CD4-positive, CD25-positive, alpha-beta regulatory T cell (primary cell): ENCODE measurements around the gene THRAP3. TPM values are rescaled to one million over a fixed set of nuclear protein-coding genes. Genes with fewer than 3 reads are reported as not detected.

Experiments
- ATAC-seq, 2 donors: fragments of 150-1000 bp; cut with Tn5 transposase; one replicate each; pipeline ENCODE4 v1.10.0; 2021; ENCODE audit warnings: low read depth in 2 of 2, moderate number of reproducible peaks in 2 of 2, moderate library complexity in 1 of 2
- DNase-seq, 3 donors: peaks; one replicate each; pipeline versions ENCODE4 v3.0.0 to v3.0.0-alpha.2; 2012 to 2022; ENCODE audit warnings: mixed read lengths in 1 of 3
- H3K27ac ChIP-seq: one replicate; pipeline ENCODE4 v1.7.0; 2013; ENCODE audit warnings: mild to moderate bottlenecking, low read length; ENCODE audit not compliant: insufficient read depth, poor library complexity, severe bottlenecking
- H3K27me3 ChIP-seq: one replicate; pipeline ENCODE4 v1.7.0; 2013; ENCODE audit warnings: low read length; ENCODE audit not compliant: control insufficient read depth, insufficient read depth
- H3K36me3 ChIP-seq: one replicate; pipeline ENCODE4 v1.7.0; 2013; ENCODE audit warnings: mild to moderate bottlenecking, low read length, moderate library complexity; ENCODE audit not compliant: control insufficient read depth, insufficient read depth
- H3K4me1 ChIP-seq: 2 replicates; pipeline ENCODE4 v1.7.0; 2013; ENCODE audit warnings: mild to moderate bottlenecking, low read length; ENCODE audit not compliant: insufficient read depth, control insufficient read depth, poor library complexity, severe bottlenecking
- H3K4me3 ChIP-seq: one replicate; pipeline ENCODE4 v1.7.0; 2013; ENCODE audit warnings: low read depth, mild to moderate bottlenecking, low read length, moderate library complexity
- H3K9me3 ChIP-seq, 2 experiments: 1 replicate in 1 of 2; 2 replicates in 1 of 2; pipeline ENCODE4 v1.7.0; 2013; ENCODE audit warnings: low read length in 2 of 2, mild to moderate bottlenecking in 1 of 2, moderate library complexity in 1 of 2; ENCODE audit not compliant: control insufficient read depth in 2 of 2
- H3K27ac Mint-ChIP-seq, 3 donors: one replicate each; pipeline ENCODE4 v1.8.0; 2020 to 2022; ENCODE audit warnings: mild to moderate bottlenecking in 3 of 3, mixed read lengths in 3 of 3, moderate library complexity in 2 of 3
- H3K27me3 Mint-ChIP-seq: one replicate; pipeline ENCODE4 v1.8.0; 2022; ENCODE audit warnings: mild to moderate bottlenecking, mixed read lengths
- H3K36me3 Mint-ChIP-seq: one replicate; pipeline ENCODE4 v1.8.0; 2020; ENCODE audit warnings: mixed read lengths
- H3K4me1 Mint-ChIP-seq, 4 donors: one replicate each; pipeline ENCODE4 v1.8.0; 2020 to 2022; ENCODE audit warnings: mixed read lengths in 4 of 4, mild to moderate bottlenecking in 1 of 4
- H3K4me3 Mint-ChIP-seq, 4 donors: one replicate each; pipeline ENCODE4 v1.8.0; 2020 to 2022; ENCODE audit warnings: mild to moderate bottlenecking in 4 of 4, mixed read lengths in 4 of 4, moderate library complexity in 3 of 4
- H3K9me3 Mint-ChIP-seq, 7 donors: one replicate each; pipeline ENCODE4 v1.8.0; 2020 to 2022; ENCODE audit warnings: mixed read lengths in 7 of 7, mild to moderate bottlenecking in 3 of 7, moderate library complexity in 2 of 7
- polyA plus RNA-seq, 4 donors: library from polyadenylated mRNA; unstranded; fragments of 300-500 nt; fragmentation: Illumina TruSeq; gene quantifications; one replicate each; pipeline ENCODE4 v1.2.3, GENCODE V29; 2021
- total RNA-seq: library from RNA; stranded (reverse); gene quantifications from one replicate; pipeline ENCODE4 v1.2.3, GENCODE V29; 2022

Gene THRAP3
- total and polyA plus RNA-seq, 5 donors from 2014 or later: 62.5 to 84.4 (median 73.0) TPM

DNA sequence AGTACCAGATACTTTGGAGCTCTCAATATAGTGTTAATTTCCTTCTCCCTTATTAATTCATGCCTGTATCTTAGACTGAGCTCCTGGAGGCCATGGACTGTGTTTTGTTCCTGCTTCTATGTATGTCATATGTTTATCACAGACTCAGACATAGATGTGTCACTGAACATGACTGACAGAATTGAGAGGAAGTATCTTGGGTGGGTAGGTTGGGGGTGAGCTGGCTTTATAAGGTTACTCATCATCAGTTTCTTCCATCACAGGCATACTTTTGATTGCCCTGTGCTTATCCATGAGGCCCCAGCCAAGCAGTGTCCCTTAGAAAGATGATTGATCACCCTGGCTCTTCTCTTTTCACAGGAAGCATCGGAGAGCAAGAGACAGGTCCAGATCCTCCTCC, 76.3 kb downstream of the THRAP3 start:
- no peaks in the 10 kb centered on the region for H3K27me3 Mint-ChIP-seq
- Histone ChIP-seq H3K4me1 (no peaks in the 10 kb centered on the region), H3K4me3 (no peak overlapping the region), H3K9me3 (no peaks in the 10 kb centered on the region), H3K36me3 (peaks cover 69% of the 10 kb centered on the region), H3K27me3 (no peaks in the 10 kb centered on the region), H3K27ac (no peak overlapping the region)
- peak overlapping the region; percentile 53 to 68 (median 61) for H3K27ac Mint-ChIP-seq
- no peaks in the 10 kb centered on the region for H3K9me3 Mint-ChIP-seq
- H3K4me1 Mint-ChIP-seq: peaks cover 6 to 15% (median 9%) of the 10 kb centered on the region in 4 donors
- H3K4me3 Mint-ChIP-seq: no peak overlapping the region
- peak; percentile 62 to 65 for ATAC-seq
- no peak for DNase-seq
- H3K36me3 Mint-ChIP-seq: peaks cover 32% of the 10 kb centered on the region

DNA sequence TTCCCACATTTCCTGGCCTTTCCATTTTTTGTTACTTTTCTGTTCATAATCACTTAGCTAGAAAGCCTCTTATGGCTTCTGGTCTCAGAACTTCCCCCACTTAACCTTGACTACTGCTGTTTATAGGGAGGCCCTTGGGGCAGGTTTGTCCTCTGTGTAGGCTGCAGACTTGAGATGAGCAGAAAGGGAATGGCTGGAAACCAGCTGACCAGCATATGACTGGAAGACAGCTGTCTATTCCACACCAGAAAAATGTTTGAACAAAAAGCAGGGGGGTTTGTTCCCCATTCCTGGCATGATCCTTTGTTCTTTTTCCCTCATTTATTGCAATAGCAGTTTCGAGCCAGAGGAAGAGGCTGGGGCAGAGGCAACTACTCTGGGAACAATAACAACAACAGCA, 77.0 kb downstream of the THRAP3 start:
- Histone ChIP-seq H3K4me1 (peaks cover 5% of the 10 kb centered on the region), H3K27ac (no peak overlapping the region), H3K27me3 (no peaks in the 10 kb centered on the region), H3K36me3 (peaks cover 64% of the 10 kb centered on the region), H3K9me3 (no peaks in the 10 kb centered on the region), H3K4me3 (no peak overlapping the region)
- peaks cover 6 to 14% (median 9%) of the 10 kb centered on the region in 4 donors for H3K4me1 Mint-ChIP-seq
- peak overlapping the region in 1 of 3 donors; percentile 79 for H3K27ac Mint-ChIP-seq
- peaks cover 29% of the 10 kb centered on the region for H3K36me3 Mint-ChIP-seq
- no peak for DNase-seq
- no peak for ATAC-seq
- peak overlapping the region in 1 of 4 donors; percentile 12 for H3K4me3 Mint-ChIP-seq
- H3K27me3 Mint-ChIP-seq: no peaks in the 10 kb centered on the region
- H3K9me3 Mint-ChIP-seq: no peaks in the 10 kb centered on the region

DNA sequence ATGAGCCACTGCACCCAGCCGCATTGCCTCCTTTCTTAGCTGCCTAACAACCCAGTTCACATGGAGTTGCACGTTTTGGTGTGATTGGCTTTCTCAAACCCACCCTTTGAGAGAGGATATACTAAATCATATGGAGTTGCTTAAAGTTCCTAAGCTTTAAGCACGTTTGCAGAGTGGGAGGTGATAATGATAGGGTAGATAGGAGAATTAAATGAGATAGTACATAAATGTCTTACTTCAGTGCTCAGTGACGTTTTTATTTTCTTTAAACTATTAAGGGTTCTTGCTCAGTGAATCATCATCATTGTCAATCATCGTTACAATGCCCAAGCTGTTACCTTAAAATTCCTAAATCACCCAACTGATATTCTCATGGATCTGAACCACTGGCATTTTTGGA, 79.0 kb downstream of the THRAP3 start:
- no peak overlapping the region for H3K4me3 ChIP-seq
- no peaks in the 10 kb centered on the region for H3K9me3 ChIP-seq
- peaks cover 6 to 26% (median 11%) of the 10 kb centered on the region in 4 donors for H3K4me1 Mint-ChIP-seq
- H3K27ac ChIP-seq: no peak overlapping the region
- ATAC-seq: no peak
- no peak for DNase-seq
- H3K27me3 Mint-ChIP-seq: no peaks in the 10 kb centered on the region
- no peaks in the 10 kb centered on the region for H3K9me3 Mint-ChIP-seq
- H3K36me3 ChIP-seq: peaks cover 47% of the 10 kb centered on the region
- H3K4me3 Mint-ChIP-seq: peak overlapping the region in 2 of 4 donors; percentile 41 to 63
- peaks cover 21% of the 10 kb centered on the region for H3K36me3 Mint-ChIP-seq
- H3K27me3 ChIP-seq: no peaks in the 10 kb centered on the region
- H3K27ac Mint-ChIP-seq: no peak overlapping the region
- peaks cover 14% of the 10 kb centered on the region for H3K4me1 ChIP-seq

DNA sequence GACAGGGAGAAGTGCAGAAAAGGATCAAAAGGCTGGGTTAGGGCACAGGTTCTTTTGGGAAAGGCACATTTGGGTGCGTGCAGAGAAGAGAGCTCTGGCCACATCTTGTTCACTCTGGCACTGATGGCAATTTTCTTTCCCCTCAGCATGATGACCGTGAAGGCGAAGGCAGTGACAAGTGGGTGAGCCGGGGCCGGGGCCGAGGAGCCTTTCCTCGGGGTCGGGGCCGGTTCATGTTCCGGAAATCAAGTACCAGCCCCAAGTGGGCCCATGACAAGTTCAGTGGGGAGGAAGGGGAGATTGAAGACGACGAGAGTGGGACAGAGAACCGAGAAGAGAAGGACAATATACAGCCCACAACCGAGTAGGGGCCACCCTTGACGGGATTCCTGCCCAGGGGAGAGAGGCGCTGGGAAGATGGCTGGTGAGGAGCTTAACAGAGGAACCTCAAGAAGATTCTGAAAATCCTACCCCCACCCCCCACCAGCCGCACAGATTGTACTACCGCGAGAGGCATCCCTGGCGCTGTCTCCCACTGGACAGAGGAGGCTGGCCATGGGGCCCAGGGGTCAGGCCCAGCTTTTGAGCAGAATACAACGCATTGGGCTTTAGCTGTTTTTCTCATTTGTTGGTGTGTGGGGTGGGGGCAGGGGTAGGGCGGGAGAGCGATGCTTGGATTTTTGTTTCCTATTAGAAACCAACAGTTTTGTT, 79.6 kb downstream of the THRAP3 start:
- H3K27me3 ChIP-seq: no peaks in the 10 kb centered on the region
- H3K27ac ChIP-seq: no peak overlapping the region
- ATAC-seq (no peak), DNase-seq (no peak)
- Mint-ChIP-seq H3K4me3 (peak overlapping the region in 2 of 4 donors; percentile 41 to 63), H3K27ac (no peak overlapping the region), H3K36me3 (peaks cover 21% of the 10 kb centered on the region), H3K27me3 (no peaks in the 10 kb centered on the region), H3K4me1 (peaks cover 6 to 26% (median 11%) of the 10 kb centered on the region in 4 donors), H3K9me3 (no peaks in the 10 kb centered on the region)
- H3K4me1 ChIP-seq: peaks cover 14% of the 10 kb centered on the region
- H3K9me3 ChIP-seq: no peaks in the 10 kb centered on the region
- H3K36me3 ChIP-seq: peaks cover 41% of the 10 kb centered on the region
- no peak overlapping the region for H3K4me3 ChIP-seq

DNA sequence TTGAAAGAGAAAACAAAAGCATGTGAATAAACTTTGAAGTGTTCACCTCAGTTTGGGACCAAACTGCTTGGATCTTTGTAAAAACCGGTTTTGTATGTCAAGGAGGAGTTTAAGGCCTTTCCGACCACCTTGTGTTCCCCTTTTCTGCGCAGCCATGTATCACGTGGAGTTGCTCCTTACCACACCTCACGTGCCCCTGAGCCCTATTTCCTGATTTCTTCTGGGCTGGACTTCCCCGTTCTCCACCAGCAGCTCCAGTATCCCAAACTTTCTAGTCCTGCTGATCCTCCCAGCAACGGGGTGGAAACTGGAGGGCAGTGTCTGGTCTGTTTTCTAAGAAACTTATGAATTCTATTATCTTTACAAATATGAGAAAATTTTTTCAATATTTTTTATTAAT, 80.3 kb downstream of the THRAP3 start:
- Histone ChIP-seq H3K27ac (no peak overlapping the region), H3K36me3 (peaks cover 41% of the 10 kb centered on the region), H3K4me1 (peaks cover 14% of the 10 kb centered on the region), H3K27me3 (no peaks in the 10 kb centered on the region), H3K4me3 (no peak overlapping the region), H3K9me3 (no peaks in the 10 kb centered on the region)
- ATAC-seq (no peak), DNase-seq (no peak)
- Mint-ChIP-seq H3K4me1 (peaks cover 6 to 26% (median 11%) of the 10 kb centered on the region in 4 donors), H3K4me3 (peak overlapping the region in 1 of 4 donors; percentile 86), H3K27me3 (no peaks in the 10 kb centered on the region), H3K36me3 (peaks cover 21% of the 10 kb centered on the region), H3K27ac (peak overlapping the region in 1 of 3 donors; percentile 38), H3K9me3 (no peaks in the 10 kb centered on the region)

DNA sequence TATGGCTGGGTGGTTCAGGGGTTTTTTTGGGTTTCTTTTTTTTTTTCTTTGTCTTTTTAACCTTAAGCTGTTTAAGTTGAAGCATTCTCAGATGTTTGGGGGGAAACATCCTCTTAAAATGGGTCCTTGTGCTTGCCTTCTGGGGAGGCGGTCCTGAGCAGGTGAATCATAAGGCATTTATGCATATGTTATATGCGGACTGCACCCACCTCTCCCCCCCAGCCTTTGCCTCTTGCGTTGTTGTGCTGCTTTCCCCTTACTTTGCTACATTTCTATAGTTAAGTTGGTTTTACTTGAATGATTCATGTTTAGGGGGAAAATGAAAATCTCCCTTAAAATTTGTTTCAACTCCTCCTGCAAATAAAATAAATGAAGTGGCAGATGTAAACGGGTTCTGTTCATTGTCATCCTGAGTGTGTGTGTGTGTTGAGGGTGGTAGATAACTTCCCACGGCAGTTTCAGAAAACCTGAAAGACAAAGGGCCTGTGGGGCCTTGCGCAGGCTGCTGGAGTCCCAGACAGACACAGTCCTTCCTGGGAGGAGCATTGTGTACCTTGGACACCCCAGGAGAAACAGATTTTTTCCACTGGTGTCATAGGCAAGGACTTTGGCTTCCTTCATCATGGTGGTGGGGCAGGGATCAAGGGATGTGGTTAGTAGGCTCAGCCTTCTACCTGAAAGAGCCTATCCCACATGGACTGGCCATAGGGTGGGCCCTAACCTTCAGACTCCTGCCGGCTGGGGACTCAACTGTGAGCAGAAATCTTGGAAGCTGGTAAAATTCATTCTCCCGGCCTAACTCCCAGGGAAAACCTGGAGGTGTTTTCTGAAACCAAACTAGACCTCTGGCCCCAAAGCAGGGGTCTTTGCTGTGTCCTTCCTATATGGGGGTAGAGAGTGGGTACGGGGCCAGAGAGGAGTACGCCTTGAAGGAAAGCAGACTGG, 81.0 kb downstream of the THRAP3 start:
- Histone ChIP-seq H3K9me3 (no peaks in the 10 kb centered on the region), H3K36me3 (peaks cover 35% of the 10 kb centered on the region), H3K27ac (peak overlapping the region; percentile 80), H3K4me3 (no peak overlapping the region), H3K27me3 (no peaks in the 10 kb centered on the region), H3K4me1 (peaks cover 14% of the 10 kb centered on the region)
- Mint-ChIP-seq H3K27ac (peak overlapping the region; percentile 42 to 76 (median 44)), H3K36me3 (peaks cover 21% of the 10 kb centered on the region), H3K9me3 (no peaks in the 10 kb centered on the region), H3K4me3 (peak overlapping the region; percentile 61 to 99 (median 82)), H3K27me3 (no peaks in the 10 kb centered on the region), H3K4me1 (peaks cover 0 to 22% (median 11%) of the 10 kb centered on the region in 4 donors)
- DNase-seq (no peak), ATAC-seq (no peak)

DNA sequence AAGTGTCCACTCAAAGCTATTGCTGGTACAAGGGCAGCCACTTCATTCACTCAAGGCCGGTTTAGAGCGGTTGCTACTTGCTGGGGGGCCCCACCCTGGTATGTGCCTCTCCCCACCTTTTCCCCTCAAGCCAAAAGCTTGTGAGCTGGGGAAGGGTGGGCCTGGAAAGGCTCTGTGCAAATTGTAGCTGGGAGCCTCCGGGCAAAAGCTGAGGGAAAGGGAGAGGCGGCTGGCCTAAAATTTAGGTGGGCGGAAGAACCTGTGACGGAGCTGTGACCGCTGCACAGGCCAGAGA, 81.6 kb downstream of the THRAP3 start:
- H3K4me1 Mint-ChIP-seq: peaks cover 0 to 22% (median 9%) of the 10 kb centered on the region in 4 donors
- H3K27ac ChIP-seq: peak overlapping the region; percentile 80
- no peak for DNase-seq
- peaks cover 14% of the 10 kb centered on the region for H3K4me1 ChIP-seq
- peaks cover 29% of the 10 kb centered on the region for H3K36me3 ChIP-seq
- H3K27me3 ChIP-seq: no peaks in the 10 kb centered on the region
- H3K36me3 Mint-ChIP-seq: peaks cover 21% of the 10 kb centered on the region
- H3K27ac Mint-ChIP-seq: peak overlapping the region in 2 of 3 donors; percentile 42 to 76
- no peaks in the 10 kb centered on the region for H3K9me3 Mint-ChIP-seq
- ATAC-seq: no peak
- H3K4me3 ChIP-seq: no peak overlapping the region
- no peaks in the 10 kb centered on the region for H3K27me3 Mint-ChIP-seq
- no peaks in the 10 kb centered on the region for H3K9me3 ChIP-seq
- H3K4me3 Mint-ChIP-seq: peak overlapping the region; percentile 61 to 99 (median 82)
